K562 (cell line): ENCODE results near the gene TMEM61. TPM values are rescaled to one million over a fixed set of nuclear protein-coding genes. Genes with fewer than 3 reads are reported as not detected.
A peak's percentile ranks its signal among the peaks of the same experiment; 100 is the strongest.

ENCODE experiments used
- C11orf30 ChIP-seq: fragments of 450-650 bp; IDR thresholded peaks from 2 replicates; pipeline ENCODE4 v1.6.1; 2016; ENCODE audit warnings: low read depth, mild to moderate bottlenecking
- CBX8 ChIP-seq: fragments of 200-600 bp; sonication (generic); IDR thresholded peaks from 2 replicates; pipeline ENCODE4 v1.6.1; 2012; ENCODE audit warnings: borderline replicate concordance, mixed run types, low read depth, mild to moderate bottlenecking, moderate library complexity, mixed read lengths, low read length, control low read depth, inconsistent platforms; ENCODE audit not compliant: poor library complexity, severe bottlenecking; ENCODE audit errors: extremely low read depth
- DIDO1 ChIP-seq: fragments of 450-650 bp; IDR thresholded peaks from 2 replicates; pipeline ENCODE4 v1.6.1; 2016; ENCODE audit warnings: low read depth, missing biosample characterization, missing genetic modification characterization
- DNMT1 ChIP-seq: fragments of 450-650 bp; IDR thresholded peaks from 2 replicates; pipeline ENCODE4 v1.6.1; 2016; ENCODE audit warnings: antibody characterized with exemption, mild to moderate bottlenecking
- FUS ChIP-seq: fragments of 200-400 bp; formaldehyde crosslinking; optimal IDR thresholded peaks from 2 replicates; pipeline ENCODE3; 2017; ENCODE audit warnings: low read depth, low read length
- MAFK ChIP-seq: IDR thresholded peaks from 2 replicates; pipeline ENCODE4 v1.6.1; 2011; ENCODE audit warnings: low read length, improper control_type of control experiment
- NFYB ChIP-seq: IDR thresholded peaks from 2 replicates; pipeline ENCODE4 v1.6.1; 2011; ENCODE audit warnings: mild to moderate bottlenecking, moderate library complexity; ENCODE audit not compliant: insufficient read length; ENCODE audit errors: extremely low read depth
- PTTG1 ChIP-seq: fragments of 450-650 bp; IDR thresholded peaks from 2 replicates; pipeline ENCODE4 v1.6.1; 2016; ENCODE audit warnings: low read depth, mild to moderate bottlenecking, missing genetic modification characterization, missing compliant biosample characterization
- SRF ChIP-seq, 2 experiments: fragments of 250-450, 450-650 bp in 1 of 2; sonication (Bioruptor Pico) in 1 of 2; sonication (generic) in 1 of 2; formaldehyde crosslinking; IDR thresholded peaks; 2 replicates each; pipeline versions ENCODE4 v1.5.0 to v1.5.1; 2020 to 2022; ENCODE audit warnings: mild to moderate bottlenecking in 1 of 2, missing genetic modification reagents in 1 of 2
- TARDBP ChIP-seq: fragments of 450-650 bp; IDR thresholded peaks from 2 replicates; pipeline ENCODE4 v1.6.1; 2016
- TCF3 ChIP-seq: sonication (generic); formaldehyde crosslinking; IDR thresholded peaks from 2 replicates; pipeline ENCODE4 v1.4.0; 2020; ENCODE audit warnings: mild to moderate bottlenecking, missing genetic modification reagents
- TEAD1 ChIP-seq, 2 experiments: fragments of 450-650 bp in 1 of 2; sonication (generic) in 1 of 2; formaldehyde crosslinking; IDR thresholded peaks; 2 replicates each; pipeline versions ENCODE4 v1.4.0 to v1.8.0; 2020 to 2022; ENCODE audit warnings: mild to moderate bottlenecking in 2 of 2, missing genetic modification reagents in 1 of 2
- XRCC3 ChIP-seq: fragments of 450-650 bp; IDR thresholded peaks from 2 replicates; pipeline ENCODE4 v1.6.1; 2017; ENCODE audit warnings: mild to moderate bottlenecking, moderate library complexity
- ZNF212 ChIP-seq: fragments of 450-650 bp; formaldehyde crosslinking; IDR thresholded peaks from 2 replicates; pipeline ENCODE4 v1.4.0; 2020; ENCODE audit warnings: mild to moderate bottlenecking
- ZNF274 ChIP-seq: IDR thresholded peaks from 2 replicates; pipeline ENCODE4 v1.6.1; 2011; ENCODE audit warnings: low read depth, mild to moderate bottlenecking, low read length, moderate library complexity, borderline replicate concordance
- ZNF57 ChIP-seq: fragments of 450-650 bp; formaldehyde crosslinking; IDR thresholded peaks from 2 replicates; pipeline ENCODE4 v1.4.0; 2020; ENCODE audit warnings: mild to moderate bottlenecking, moderate library complexity
- ZNF586 ChIP-seq: fragments of 450-650 bp; formaldehyde crosslinking; conservative IDR thresholded peaks from 2 replicates; pipeline ENCODE4 v1.4.0; 2020; ENCODE audit warnings: mild to moderate bottlenecking, moderate library complexity
- polyA plus RNA-seq, 8 experiments: library from polyadenylated mRNA; depleted of rRNA in 4 of 8; stranded (reverse) in 5 of 8; unstranded in 3 of 8; fragments of >200 nt; fragmentation: Nextera tagmentation in 2 of 8; fragmentation: Illumina TruSeq in 1 of 8; extraction: Ambion mirVana in 2 of 8; extraction: Trizol in 1 of 8; gene quantifications; 2 replicates each; pipeline versions ENCODE4 v1.2.1 to v1.2.3, GENCODE V29; 2011 to 2014; ENCODE audit warnings: inconsistent platforms in 1 of 8, missing spikeins in 1 of 8
- total RNA-seq, 7 experiments: library from RNA; depleted of rRNA in 6 of 7; stranded (reverse); fragments of >200 nt in 6 of 7; fragmentation: Illumina TruSeq in 2 of 7; extraction: Trizol in 2 of 7; gene quantifications; 2 replicates each; pipeline versions ENCODE4 v1.2.1 to v1.2.3, GENCODE V29; 2011 to 2021; ENCODE audit warnings: low replicate concordance in 1 of 7
- TF ChIP-seq, protein P1 (sequence below): fragments of 250-450 bp; sonication (Bioruptor Pico); IDR thresholded peaks from 2 replicates; pipeline ENCODE4 v1.4.0; 2020; ENCODE audit warnings: mild to moderate bottlenecking
- TF ChIP-seq, protein P2 (sequence below): IDR thresholded peaks from 3 replicates; pipeline ENCODE4 v1.6.1; 2011; ENCODE audit warnings: borderline replicate concordance, mild to moderate bottlenecking; ENCODE audit not compliant: insufficient read length, insufficient read depth
- TF ChIP-seq, protein P3 (sequence below): fragments of 450-650 bp; conservative IDR thresholded peaks from 2 replicates; pipeline ENCODE4 v1.6.1; 2016; ENCODE audit warnings: missing genetic modification characterization, low read depth, mild to moderate bottlenecking, missing compliant biosample characterization, moderate library complexity
- TF ChIP-seq, protein P4 (sequence below): sonication (generic); IDR thresholded peaks from 2 replicates; pipeline ENCODE4 v1.6.1; 2016
- TF ChIP-seq, protein P5 (sequence below), 2 experiments: fragments of 450-650 bp in 1 of 2; sonication (generic) in 1 of 2; formaldehyde crosslinking in 1 of 2; IDR thresholded peaks in 1 of 2; conservative IDR thresholded peaks in 1 of 2; 2 replicates each; pipeline versions ENCODE4 v1.6.1 to v1.8.1; 2016 to 2023; ENCODE audit warnings: mild to moderate bottlenecking in 2 of 2, moderate library complexity in 2 of 2, inconsistent platforms in 1 of 2, missing genetic modification reagents in 1 of 2

The TMEM61 gene
- total and polyA plus RNA-seq, 9 of the 15 experiments (the other 6 are each of a cell fraction or from before 2014, with no cell fraction given), result not detected

DNA sequence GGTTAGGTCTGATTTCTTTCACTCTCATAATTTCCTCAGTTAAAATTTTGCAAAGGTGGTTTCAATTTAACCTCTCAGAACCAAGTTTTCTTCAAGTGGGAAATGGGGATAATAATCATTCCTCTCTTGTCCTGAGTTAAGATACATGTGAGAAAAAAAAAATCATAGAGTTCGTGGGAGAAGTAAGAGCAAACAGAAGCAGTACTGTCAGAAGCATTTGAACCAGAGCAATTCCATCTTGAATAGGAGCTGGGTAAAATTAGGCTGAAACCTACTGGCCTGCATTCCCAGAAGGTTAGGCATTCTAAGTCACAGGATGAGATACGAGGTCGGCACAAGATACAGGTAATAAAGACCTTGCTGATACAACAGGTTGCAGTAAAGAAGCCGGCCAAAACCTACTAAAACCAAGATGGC lies 28.6 kb upstream of the TMEM61 start (continued):
- TF ChIP-seq, protein P1, sequence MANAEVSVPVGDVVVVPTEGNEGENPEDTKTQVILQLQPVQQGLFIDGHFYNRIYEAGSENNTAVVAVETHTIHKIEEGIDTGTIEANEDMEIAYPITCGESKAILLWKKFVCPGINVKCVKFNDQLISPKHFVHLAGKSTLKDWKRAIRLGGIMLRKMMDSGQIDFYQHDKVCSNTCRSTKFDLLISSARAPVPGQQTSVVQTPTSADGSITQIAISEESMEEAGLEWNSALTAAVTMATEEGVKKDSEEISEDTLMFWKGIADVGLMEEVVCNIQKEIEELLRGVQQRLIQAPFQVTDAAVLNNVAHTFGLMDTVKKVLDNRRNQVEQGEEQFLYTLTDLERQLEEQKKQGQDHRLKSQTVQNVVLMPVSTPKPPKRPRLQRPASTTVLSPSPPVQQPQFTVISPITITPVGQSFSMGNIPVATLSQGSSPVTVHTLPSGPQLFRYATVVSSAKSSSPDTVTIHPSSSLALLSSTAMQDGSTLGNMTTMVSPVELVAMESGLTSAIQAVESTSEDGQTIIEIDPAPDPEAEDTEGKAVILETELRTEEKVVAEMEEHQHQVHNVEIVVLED (CRISPR knock-in tag), result no peak
- TF ChIP-seq DIDO1 (tag) (no peak), ZNF57 (CRISPR knock-in tag) (no peak), DNMT1 (no peak), TEAD1 (CRISPR knock-in tag; IDR thresholded peaks at IDR 0.05) (peak in 1 of 2 experiments; percentile 44; a peak in 1 of 4 replicates), FUS (no peak), CBX8 (no peak), SRF (CRISPR knock-in tag; IDR thresholded peaks at IDR 0.05) (no peak), NFYB (no peak), ZNF586 (CRISPR knock-in tag) (no peak), XRCC3 (no peak), C11orf30 (no peak), ZNF274 (no peak), TCF3 (CRISPR knock-in tag) (no peak), ZNF212 (CRISPR knock-in tag) (no peak), PTTG1 (peak; percentile 78), MAFK (no peak), TARDBP (no peak)
- TF ChIP-seq, protein P2, sequence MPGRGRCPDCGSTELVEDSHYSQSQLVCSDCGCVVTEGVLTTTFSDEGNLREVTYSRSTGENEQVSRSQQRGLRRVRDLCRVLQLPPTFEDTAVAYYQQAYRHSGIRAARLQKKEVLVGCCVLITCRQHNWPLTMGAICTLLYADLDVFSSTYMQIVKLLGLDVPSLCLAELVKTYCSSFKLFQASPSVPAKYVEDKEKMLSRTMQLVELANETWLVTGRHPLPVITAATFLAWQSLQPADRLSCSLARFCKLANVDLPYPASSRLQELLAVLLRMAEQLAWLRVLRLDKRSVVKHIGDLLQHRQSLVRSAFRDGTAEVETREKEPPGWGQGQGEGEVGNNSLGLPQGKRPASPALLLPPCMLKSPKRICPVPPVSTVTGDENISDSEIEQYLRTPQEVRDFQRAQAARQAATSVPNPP, result no peak
- TF ChIP-seq, protein P3, sequence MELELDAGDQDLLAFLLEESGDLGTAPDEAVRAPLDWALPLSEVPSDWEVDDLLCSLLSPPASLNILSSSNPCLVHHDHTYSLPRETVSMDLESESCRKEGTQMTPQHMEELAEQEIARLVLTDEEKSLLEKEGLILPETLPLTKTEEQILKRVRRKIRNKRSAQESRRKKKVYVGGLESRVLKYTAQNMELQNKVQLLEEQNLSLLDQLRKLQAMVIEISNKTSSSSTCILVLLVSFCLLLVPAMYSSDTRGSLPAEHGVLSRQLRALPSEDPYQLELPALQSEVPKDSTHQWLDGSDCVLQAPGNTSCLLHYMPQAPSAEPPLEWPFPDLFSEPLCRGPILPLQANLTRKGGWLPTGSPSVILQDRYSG (tag), result peak; percentile 93
- TF ChIP-seq, protein P4, sequence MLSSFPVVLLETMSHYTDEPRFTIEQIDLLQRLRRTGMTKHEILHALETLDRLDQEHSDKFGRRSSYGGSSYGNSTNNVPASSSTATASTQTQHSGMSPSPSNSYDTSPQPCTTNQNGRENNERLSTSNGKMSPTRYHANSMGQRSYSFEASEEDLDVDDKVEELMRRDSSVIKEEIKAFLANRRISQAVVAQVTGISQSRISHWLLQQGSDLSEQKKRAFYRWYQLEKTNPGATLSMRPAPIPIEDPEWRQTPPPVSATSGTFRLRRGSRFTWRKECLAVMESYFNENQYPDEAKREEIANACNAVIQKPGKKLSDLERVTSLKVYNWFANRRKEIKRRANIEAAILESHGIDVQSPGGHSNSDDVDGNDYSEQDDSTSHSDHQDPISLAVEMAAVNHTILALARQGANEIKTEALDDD, result no peak
- TF ChIP-seq, protein P5, sequence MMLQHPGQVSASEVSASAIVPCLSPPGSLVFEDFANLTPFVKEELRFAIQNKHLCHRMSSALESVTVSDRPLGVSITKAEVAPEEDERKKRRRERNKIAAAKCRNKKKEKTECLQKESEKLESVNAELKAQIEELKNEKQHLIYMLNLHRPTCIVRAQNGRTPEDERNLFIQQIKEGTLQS (IDR thresholded peaks at IDR 0.05), result no peak
- TF ChIP-seq, protein P5 (CRISPR knock-in tag; conservative IDR thresholded peaks at IDR 0.05), result no peak
